Natural killer cell (primary cell): ENCODE measurements around the gene SLC35E3. TPM values are rescaled to one million over a fixed set of nuclear protein-coding genes. Genes with fewer than 3 reads are reported as not detected.
"Not testable (repeated sequence)": the region's sequence is repeated elsewhere in the genome, so short reads cannot be mapped to it uniquely, and the experiment has no call there.

Experiments used
- ATAC-seq, 3 donors: fragments of 150-1000 bp in 2 of 3; fragments of 200-7000 bp in 1 of 3; cut with Tn5 transposase; 1 replicate in 1 of 3; 2 replicates in 2 of 3; pipeline ENCODE4 v1.10.0; 2021; ENCODE audit warnings: mild to moderate bottlenecking in 2 of 3, moderate library complexity in 2 of 3
- DNase-seq, 2 donors: peaks; one replicate each; pipeline versions ENCODE4 v3.0.0 to v3.0.0-alpha.2; 2013 to 2021; ENCODE audit warnings: mixed read lengths in 1 of 2
- H3K27ac ChIP-seq: one replicate; pipeline ENCODE4 v1.5.1; 2013; ENCODE audit warnings: mild to moderate bottlenecking, low read length
- H3K27me3 ChIP-seq: one replicate; pipeline ENCODE4 v1.6.1; 2013; ENCODE audit warnings: low read length; ENCODE audit not compliant: control insufficient read depth, insufficient read depth
- H3K36me3 ChIP-seq: one replicate; pipeline ENCODE4 v1.6.1; 2013; ENCODE audit warnings: low read length; ENCODE audit not compliant: control insufficient read depth, insufficient read depth
- H3K4me1 ChIP-seq: one replicate; pipeline ENCODE4 v1.6.1; 2013; ENCODE audit warnings: low read length; ENCODE audit not compliant: control insufficient read depth, insufficient read depth
- H3K4me3 ChIP-seq: one replicate; pipeline ENCODE4 v1.5.1; 2013; ENCODE audit warnings: low read length
- H3K9me3 ChIP-seq: one replicate; pipeline ENCODE4 v1.6.1; 2013; ENCODE audit warnings: low read length; ENCODE audit not compliant: control insufficient read depth, insufficient read depth
- H3K27ac Mint-ChIP-seq, 2 donors: one replicate each; pipeline ENCODE4 v1.8.0; 2022; ENCODE audit warnings: mild to moderate bottlenecking in 2 of 2, mixed read lengths in 2 of 2, moderate library complexity in 1 of 2
- H3K27me3 Mint-ChIP-seq, 2 donors: one replicate each; pipeline ENCODE4 v1.8.0; 2022; ENCODE audit warnings: low read depth in 2 of 2, mixed read lengths in 2 of 2
- H3K36me3 Mint-ChIP-seq: one replicate; pipeline ENCODE4 v1.8.0; 2022; ENCODE audit warnings: mixed read lengths
- H3K4me1 Mint-ChIP-seq, 2 donors: one replicate each; pipeline ENCODE4 v1.8.0; 2022; ENCODE audit warnings: mixed read lengths in 2 of 2
- H3K4me3 Mint-ChIP-seq: one replicate; pipeline ENCODE4 v1.8.0; 2022; ENCODE audit warnings: mild to moderate bottlenecking, moderate library complexity, mixed read lengths
- H3K9me3 Mint-ChIP-seq, 2 donors: one replicate each; pipeline ENCODE4 v1.8.0; 2022; ENCODE audit warnings: mixed read lengths in 2 of 2
- CTCF ChIP-seq: fragments of 200-600 bp; IDR thresholded peaks from one replicate; pipeline ENCODE4 v1.8.0; 2022; ENCODE audit warnings: antibody characterized with exemption
- WGBS: methylation state at CpG from one replicate; pipeline ENCODE4 v1.1.7; 2013; ENCODE audit warnings: missing lambda C conversion rate; ENCODE audit not compliant: insufficient coverage; 5-methylcytosine and 5-hydroxymethylcytosine counted together
- intact Hi-C: fragments of 100-400 bp; cut with micrococcal nuclease; formaldehyde crosslinking; loops from one replicate; pipeline ENCODE4 v1.14.2; 2022
- total RNA-seq, 4 donors: library from RNA; stranded (reverse); fragments of 120-200 nt in 1 of 4; gene quantifications; one replicate each; pipeline versions ENCODE4 v1.2.3 to v1.2.4, GENCODE V29; 2013 to 2022

Gene SLC35E3
- total RNA-seq, 3 donors from 2014 or later (not counting 1 experiment from before 2014, with no cell fraction given) = 8.3 to 15.3 (median 10.2) TPM

GRCh38 chr12:68805592-68806120, 59.7 kb downstream of the SLC35E3 start:
- H3K36me3 Mint-ChIP-seq = no peaks in the 10 kb centered on the region
- DNase-seq (no peak), ATAC-seq (no peak)
- Histone ChIP-seq H3K27ac (no peak overlapping the region), H3K4me1 (peaks cover 10% of the 10 kb centered on the region), H3K27me3 (no peaks in the 10 kb centered on the region), H3K9me3 (no peaks in the 10 kb centered on the region), H3K4me3 (no peak overlapping the region), H3K36me3 (peaks cover 8% of the 10 kb centered on the region)
- over 99% methylated on average over 7 of the region's 7 CpGs for WGBS
- H3K27me3 Mint-ChIP-seq = no peaks in the 10 kb centered on the region
- intact Hi-C loops = loop anchor here (5.0 kb wide), 3 partner anchors 118 to 643 kb away; partner anchors contain the start of gene NUP107
- H3K4me3 Mint-ChIP-seq = no peak overlapping the region
- H3K9me3 Mint-ChIP-seq = no peaks in the 10 kb centered on the region
- peaks cover 5 to 7% of the 10 kb centered on the region in 2 donors for H3K4me1 Mint-ChIP-seq
- peak overlapping the region in 1 of 2 donors; percentile 96 for H3K27ac Mint-ChIP-seq
- no peak for TF ChIP-seq CTCF

- H3K4me1 ChIP-seq = peaks cover 12% of the 10 kb centered on the region
- Mint-ChIP-seq H3K4me3 (peak overlapping the region; percentile 91), H3K27me3 (no peaks in the 10 kb centered on the region), H3K36me3 (no peaks in the 10 kb centered on the region), H3K4me1 (peaks cover 7 to 12% of the 10 kb centered on the region in 2 donors), H3K27ac (peak overlapping the region; percentile 96 to 97), H3K9me3 (no peaks in the 10 kb centered on the region)
- intact Hi-C loops = loop anchor here (1.0 to 5.0 kb wide), 4 partner anchors 60 to 644 kb away; partner anchors contain the start of genes NUP107 and SLC35E3
- peak overlapping the region; percentile 90 for H3K27ac ChIP-seq
- no peaks in the 10 kb centered on the region for H3K9me3 ChIP-seq
- DNase-seq = peak in 1 of 2 donors; percentile 33
- 81% methylated on average over 14 of the region's 18 CpGs for WGBS
- ATAC-seq = no peak
- peaks cover 8% of the 10 kb centered on the region for H3K36me3 ChIP-seq
- no peak for TF ChIP-seq CTCF
- H3K27me3 ChIP-seq = no peaks in the 10 kb centered on the region
- peak overlapping the region; percentile 60 for H3K4me3 ChIP-seq
Measured at GRCh38 chr12:68806488-68807237, 60.7 kb downstream of the SLC35E3 start.

- H3K36me3 ChIP-seq = peaks cover 11% of the 10 kb centered on the region
- H3K27me3 Mint-ChIP-seq, H3K27me3 ChIP-seq, H3K36me3 Mint-ChIP-seq, ATAC-seq, H3K9me3 Mint-ChIP-seq, DNase-seq, H3K9me3 ChIP-seq: not testable (repeated sequence)
- 14% methylated on average over 10 of the region's 10 CpGs for WGBS
- peak overlapping the region; percentile 60 for H3K4me3 ChIP-seq
- Mint-ChIP-seq H3K27ac (peak overlapping the region; percentile 96 to 97), H3K4me1 (peaks cover 7 to 14% of the 10 kb centered on the region in 2 donors), H3K4me3 (peak overlapping the region; percentile 91)
- intact Hi-C loops = loop anchor here (1.0 to 5.0 kb wide), 4 partner anchors 61 to 645 kb away; partner anchors contain the start of genes NUP107 and SLC35E3
- H3K27ac ChIP-seq = peak overlapping the region; percentile 90
- peaks cover 14% of the 10 kb centered on the region for H3K4me1 ChIP-seq
Measured at GRCh38 chr12:68807274-68807575, 61.2 kb downstream of the SLC35E3 start.
